ENCODE data around the gene DES.

DNA sequence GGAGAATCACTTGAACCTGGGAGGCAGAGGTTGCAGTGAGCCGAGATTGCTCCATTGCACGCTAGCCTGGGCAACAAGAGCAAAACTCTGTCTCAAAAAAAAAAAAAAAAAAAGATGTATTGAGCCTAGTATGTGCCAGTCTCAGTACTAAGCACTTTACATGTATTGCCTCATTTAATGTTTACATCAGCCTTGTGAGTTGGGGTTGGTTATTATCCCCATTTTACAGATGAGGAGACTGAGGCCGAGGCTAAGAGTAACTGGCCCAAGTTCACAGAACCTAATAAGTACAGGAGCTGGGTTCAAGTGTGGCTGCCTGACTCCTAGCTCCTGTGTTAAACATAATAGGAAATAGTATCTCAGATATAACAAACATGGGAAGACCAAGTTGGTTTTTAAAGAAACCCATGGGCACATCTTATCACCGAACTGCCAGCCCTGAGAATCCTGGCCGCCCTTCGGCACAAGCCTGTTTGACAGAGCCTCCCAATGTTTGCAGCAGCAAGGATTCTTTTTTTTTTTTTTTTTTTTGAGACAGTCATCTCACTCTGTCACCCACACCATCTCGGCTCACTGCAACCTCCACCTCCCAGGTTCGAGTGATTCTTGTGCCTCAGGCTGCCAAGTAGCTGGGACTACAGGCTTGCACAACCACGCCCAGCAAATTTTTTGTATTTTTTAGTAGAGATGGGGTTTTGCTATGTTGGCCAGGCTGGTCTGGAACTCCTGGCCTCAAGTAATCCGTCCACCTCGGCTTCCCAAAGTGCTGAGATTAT, 56.3 kb downstream of the DES start:
- TF ChIP-seq GATA3 (IDR thresholded peaks at IDR 0.05; ENCODE audit: low read depth, low read length) (no peak), GATA2 (IDR thresholded peaks at IDR 0.05; ENCODE audit: low read depth, low read length) (no peak)

Data from SH-SY5Y (cell line).